WTC11 (cell line): ENCODE measurements around the gene ZNF804B. TPM values are rescaled to one million over a fixed set of nuclear protein-coding genes. Genes with fewer than 3 reads are reported as not detected.
"Not testable (repeated sequence)": the region's sequence is repeated elsewhere in the genome, so short reads cannot be mapped to it uniquely, and the experiment has no call there.

Experiments
- ATAC-seq: fragments of 200-7000 bp; cut with Tn5 transposase; 2 replicates; pipeline ENCODE4 v1.10.0; 2021; ENCODE audit warnings: mild to moderate bottlenecking, moderate library complexity
- CTCF ChIA-PET: fragments of 300-600 bp; sonication (Branson Sonifier 250); formaldehyde crosslinking; loops from one replicate; lab custom pipeline; 2021; ENCODE audit warnings: antibody characterized with exemption; lab: Charles Lee
- POLR2A ChIA-PET: fragments of 350-600 bp; sonication (Branson Sonifier 250); formaldehyde crosslinking; loops from one replicate; lab custom pipeline; 2021; ENCODE audit warnings: antibody characterized with exemption; lab: Charles Lee
- DNase-seq: peaks from one replicate; pipeline ENCODE4 v3.0.0; 2021; ENCODE audit warnings: low spot score
- H3K27ac Mint-ChIP-seq: 2 replicates; pipeline ENCODE4 v1.8.0; 2021; ENCODE audit warnings: mixed read lengths
- H3K27me3 Mint-ChIP-seq: 2 replicates; pipeline ENCODE4 v1.8.0; 2021; ENCODE audit warnings: low read depth, mild to moderate bottlenecking, moderate library complexity, mixed read lengths
- H3K36me3 Mint-ChIP-seq: 2 replicates; pipeline ENCODE4 v1.8.0; 2021; ENCODE audit warnings: mixed read lengths
- H3K4me1 Mint-ChIP-seq: 2 replicates; pipeline ENCODE4 v1.8.0; 2022; ENCODE audit warnings: mixed read lengths
- H3K4me3 Mint-ChIP-seq: 2 replicates; pipeline ENCODE4 v1.8.0; 2021; ENCODE audit warnings: mild to moderate bottlenecking, moderate library complexity, mixed read lengths
- H3K9me3 Mint-ChIP-seq: 2 replicates; pipeline ENCODE4 v1.8.0; 2021; ENCODE audit warnings: mixed read lengths
- ATF1 ChIP-seq: sonication (generic); formaldehyde crosslinking; IDR thresholded peaks from 2 replicates; pipeline ENCODE4 v1.8.1; 2023; ENCODE audit warnings: mild to moderate bottlenecking, moderate library complexity, missing genetic modification reagents
- CREM ChIP-seq: sonication (generic); formaldehyde crosslinking; IDR thresholded peaks from 2 replicates; pipeline ENCODE4 v1.8.1; 2022; ENCODE audit warnings: mild to moderate bottlenecking, missing genetic modification reagents, moderate library complexity
- ETV6 ChIP-seq: sonication (generic); formaldehyde crosslinking; IDR thresholded peaks from 2 replicates; pipeline ENCODE4 v1.8.1; 2022; ENCODE audit warnings: mild to moderate bottlenecking, missing genetic modification reagents
- FOXJ3 ChIP-seq: sonication (generic); formaldehyde crosslinking; IDR thresholded peaks from 2 replicates; pipeline ENCODE4 v1.9.0; 2021; ENCODE audit warnings: missing genetic modification reagents, mild to moderate bottlenecking, borderline replicate concordance
- GRHL2 ChIP-seq: fragments of 250-450 bp; sonication (Bioruptor Pico); IDR thresholded peaks from 2 replicates; pipeline ENCODE4 v1.8.0; 2022; ENCODE audit warnings: mild to moderate bottlenecking, moderate library complexity; ENCODE audit not compliant: insufficient replicate concordance, severe bottlenecking
- HMGA2 ChIP-seq: fragments of 250-450 bp; sonication (Bioruptor Pico); IDR thresholded peaks from 2 replicates; pipeline ENCODE4 v1.4.0; 2021; ENCODE audit warnings: mild to moderate bottlenecking, moderate library complexity
- KAT7 ChIP-seq: sonication (generic); formaldehyde crosslinking; IDR thresholded peaks from 2 replicates; pipeline ENCODE4 v1.8.1; 2023; ENCODE audit warnings: missing genetic modification reagents, mild to moderate bottlenecking, borderline replicate concordance
- MXD4 ChIP-seq: fragments of 250-450 bp; sonication (Bioruptor Pico); IDR thresholded peaks from 2 replicates; pipeline ENCODE4 v1.8.0; 2021; ENCODE audit warnings: mild to moderate bottlenecking, moderate library complexity, borderline replicate concordance
- NR1H2 ChIP-seq: sonication (generic); formaldehyde crosslinking; IDR thresholded peaks from 2 replicates; pipeline ENCODE4 v1.9.0; 2021; ENCODE audit warnings: mild to moderate bottlenecking, moderate library complexity, missing genetic modification reagents
- SOX15 ChIP-seq: fragments of 250-450 bp; sonication (Bioruptor Pico); IDR thresholded peaks from 2 replicates; pipeline ENCODE4 v1.9.0; 2021; ENCODE audit warnings: mild to moderate bottlenecking
- TCF7 ChIP-seq: sonication (generic); formaldehyde crosslinking; IDR thresholded peaks from 2 replicates; pipeline ENCODE4 v1.8.0; 2022; ENCODE audit warnings: mild to moderate bottlenecking, low read depth, missing genetic modification reagents, moderate library complexity
- TEAD1 ChIP-seq: sonication (generic); formaldehyde crosslinking; IDR thresholded peaks from 2 replicates; pipeline ENCODE4 v1.8.0; 2022; ENCODE audit warnings: mild to moderate bottlenecking, missing genetic modification reagents
- TEAD4 ChIP-seq: sonication (generic); formaldehyde crosslinking; IDR thresholded peaks from 2 replicates; pipeline ENCODE4 v1.8.0; 2022; ENCODE audit warnings: mild to moderate bottlenecking, missing genetic modification reagents
- TP53 ChIP-seq: sonication (generic); formaldehyde crosslinking; IDR thresholded peaks from 2 replicates; pipeline ENCODE4 v1.8.1; 2023; ENCODE audit warnings: mild to moderate bottlenecking, missing genetic modification reagents
- ZNF121 ChIP-seq: sonication (generic); formaldehyde crosslinking; IDR thresholded peaks from 2 replicates; pipeline ENCODE4 v1.8.0; 2023; ENCODE audit warnings: missing genetic modification reagents
- ZNF219 ChIP-seq: sonication (generic); formaldehyde crosslinking; IDR thresholded peaks from 2 replicates; pipeline ENCODE4 v1.8.0; 2023; ENCODE audit warnings: missing genetic modification reagents, mild to moderate bottlenecking, borderline replicate concordance
- ZNF232 ChIP-seq: sonication (generic); formaldehyde crosslinking; IDR thresholded peaks from 2 replicates; pipeline ENCODE4 v1.8.0; 2022; ENCODE audit warnings: mild to moderate bottlenecking, missing genetic modification reagents
- total RNA-seq: library from RNA; stranded (reverse); gene quantifications from 3 replicates; pipeline ENCODE4 v1.2.3, GENCODE V29; 2021
- TF ChIP-seq, protein P1 (sequence below): fragments of 250-450 bp; sonication (Bioruptor Pico); conservative IDR thresholded peaks from 2 replicates; pipeline ENCODE4 v1.9.0; 2021; ENCODE audit warnings: mild to moderate bottlenecking
- TF ChIP-seq, protein P2 (sequence below): fragments of 250-450 bp; sonication (Bioruptor Pico); IDR thresholded peaks from 2 replicates; pipeline ENCODE4 v2.1.2; 2022; ENCODE audit warnings: mild to moderate bottlenecking, moderate library complexity
- TF ChIP-seq, protein P3 (sequence below): sonication (generic); formaldehyde crosslinking; IDR thresholded peaks from 2 replicates; pipeline ENCODE4 v1.8.1; 2023; ENCODE audit warnings: mild to moderate bottlenecking, missing genetic modification reagents
- TF ChIP-seq, protein P4 (sequence below): sonication (generic); formaldehyde crosslinking; IDR thresholded peaks from 2 replicates; pipeline ENCODE4 v1.8.1; 2023; ENCODE audit warnings: mild to moderate bottlenecking, moderate library complexity, missing genetic modification reagents

The ZNF804B gene
- total RNA-seq, 1 experiment from 2014 or later: 0.04 TPM

DNA sequence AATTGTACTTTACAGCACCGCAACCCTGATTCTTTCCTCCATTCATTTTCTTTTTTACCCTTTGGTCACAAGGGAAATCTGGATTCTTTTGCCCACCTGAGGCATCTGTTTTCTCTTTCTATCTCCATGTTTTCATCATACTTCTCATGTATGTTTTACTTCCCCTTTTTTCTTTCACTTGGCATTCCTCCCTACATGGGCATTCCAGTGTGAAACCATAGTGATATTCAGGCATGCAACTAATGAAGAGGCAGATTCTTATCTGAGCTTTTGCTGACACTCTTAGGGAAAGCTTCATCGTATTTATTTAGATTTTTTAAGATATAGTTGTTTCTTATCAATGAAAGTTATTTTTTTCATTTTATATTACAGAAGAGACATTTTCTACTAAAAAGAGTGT is 441.3 kb downstream of the ZNF804B start:
- ChIA-PET CTCF (no interaction called here), POLR2A (no interaction called here)
- no peaks in the 10 kb centered on the region for H3K4me1 Mint-ChIP-seq
- no peak overlapping the region for H3K4me3 Mint-ChIP-seq
- peaks cover 11% of the 10 kb centered on the region for H3K9me3 Mint-ChIP-seq
- H3K27ac Mint-ChIP-seq: no peak overlapping the region
- no peak for TF ChIP-seq TEAD1 (CRISPR knock-in tag)
- no peak for TF ChIP-seq FOXJ3 (CRISPR knock-in tag)
- no peak for TF ChIP-seq ZNF232 (CRISPR knock-in tag)
- TF ChIP-seq ATF1 (CRISPR knock-in tag): no peak
- ATAC-seq: no peak
- no peaks in the 10 kb centered on the region for H3K27me3 Mint-ChIP-seq
- DNase-seq: no peak
- H3K36me3 Mint-ChIP-seq: no peaks in the 10 kb centered on the region

DNA sequence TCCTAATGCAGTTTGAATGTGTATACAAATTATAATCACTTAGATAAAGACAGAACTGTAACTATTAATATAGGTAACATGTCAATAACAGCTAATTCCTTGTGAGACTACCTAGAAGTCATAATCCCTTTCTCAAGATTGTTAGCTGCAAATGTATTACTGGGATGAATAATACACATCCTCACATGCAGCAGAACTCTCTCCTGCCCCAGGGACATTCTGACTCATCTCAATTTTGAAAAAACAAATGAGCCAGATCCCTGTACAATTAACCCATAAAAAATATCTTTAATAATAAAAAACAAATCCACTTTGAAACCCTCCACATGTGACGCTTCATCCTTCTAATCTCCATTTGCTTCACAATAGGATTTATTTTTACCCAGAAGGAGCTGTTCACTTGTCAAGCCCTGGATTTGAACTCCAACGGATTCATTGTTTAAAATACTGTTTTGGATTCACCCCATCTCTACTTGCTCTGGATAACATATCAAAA is 464.4 kb downstream of the ZNF804B start:
- CTCF ChIA-PET: no interaction called here
- POLR2A ChIA-PET: no interaction called here
- no peaks in the 10 kb centered on the region for H3K27me3 Mint-ChIP-seq
- H3K4me1 Mint-ChIP-seq: no peaks in the 10 kb centered on the region
- DNase-seq (no peak), ATAC-seq (no peak)
- peaks cover 8% of the 10 kb centered on the region for H3K9me3 Mint-ChIP-seq
- H3K36me3 Mint-ChIP-seq: peaks cover 5% of the 10 kb centered on the region; the same call in 1 of the 2 replicates
- no peak overlapping the region for H3K4me3 Mint-ChIP-seq
- no peak overlapping the region for H3K27ac Mint-ChIP-seq
- TF ChIP-seq MXD4 (CRISPR knock-in tag): no peak
- TF ChIP-seq TP53 (CRISPR knock-in tag): no peak
- no peak for TF ChIP-seq CREM (CRISPR knock-in tag)
- TF ChIP-seq GRHL2 (CRISPR knock-in tag): no peak
- no peak for TF ChIP-seq ETV6 (CRISPR knock-in tag)
- no peak for TF ChIP-seq ZNF219 (CRISPR knock-in tag)
- no peak for TF ChIP-seq HMGA2
- no peak for TF ChIP-seq TEAD4 (CRISPR knock-in tag)
- no peak for TF ChIP-seq ZNF121 (CRISPR knock-in tag)
- TF ChIP-seq, protein P1, sequence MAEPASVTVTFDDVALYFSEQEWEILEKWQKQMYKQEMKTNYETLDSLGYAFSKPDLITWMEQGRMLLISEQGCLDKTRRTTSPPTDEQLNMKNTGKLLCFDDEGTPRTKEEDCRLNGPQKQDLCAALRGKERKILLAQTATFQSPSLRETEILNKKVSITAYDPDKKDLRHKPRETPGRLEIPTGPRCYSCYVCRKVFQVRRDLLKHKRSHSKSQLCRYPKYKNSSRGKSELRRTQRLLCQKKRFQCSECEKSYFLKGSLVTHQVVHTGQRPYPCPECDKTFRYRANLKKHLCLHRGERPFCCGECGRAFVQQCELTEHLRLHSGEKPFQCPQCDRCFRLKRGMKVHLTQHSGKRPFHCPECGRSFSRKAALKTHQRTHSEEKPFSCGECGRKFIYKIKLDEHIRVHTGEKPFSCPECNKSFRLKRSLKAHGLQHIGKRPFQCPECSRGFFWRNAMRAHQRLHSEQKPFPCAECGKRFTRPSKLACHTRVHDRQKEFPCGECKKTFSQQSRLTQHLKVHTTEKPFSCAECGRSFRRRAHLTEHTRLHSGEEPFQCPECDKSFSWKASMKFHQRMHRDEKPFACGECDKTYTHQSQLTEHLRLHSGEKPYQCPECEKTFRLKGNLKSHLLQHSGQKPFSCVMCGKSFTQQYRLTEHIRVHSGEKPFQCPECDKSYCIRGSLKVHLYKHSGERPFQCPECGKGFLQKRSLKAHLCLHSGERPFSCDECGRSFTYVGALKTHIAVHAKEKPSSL (CRISPR knock-in tag): no peak
- no peak for TF ChIP-seq KAT7 (CRISPR knock-in tag)
- no peak for TF ChIP-seq NR1H2
- TF ChIP-seq FOXJ3 (CRISPR knock-in tag): no peak
- no peak for TF ChIP-seq TCF7
- TF ChIP-seq, protein P2, sequence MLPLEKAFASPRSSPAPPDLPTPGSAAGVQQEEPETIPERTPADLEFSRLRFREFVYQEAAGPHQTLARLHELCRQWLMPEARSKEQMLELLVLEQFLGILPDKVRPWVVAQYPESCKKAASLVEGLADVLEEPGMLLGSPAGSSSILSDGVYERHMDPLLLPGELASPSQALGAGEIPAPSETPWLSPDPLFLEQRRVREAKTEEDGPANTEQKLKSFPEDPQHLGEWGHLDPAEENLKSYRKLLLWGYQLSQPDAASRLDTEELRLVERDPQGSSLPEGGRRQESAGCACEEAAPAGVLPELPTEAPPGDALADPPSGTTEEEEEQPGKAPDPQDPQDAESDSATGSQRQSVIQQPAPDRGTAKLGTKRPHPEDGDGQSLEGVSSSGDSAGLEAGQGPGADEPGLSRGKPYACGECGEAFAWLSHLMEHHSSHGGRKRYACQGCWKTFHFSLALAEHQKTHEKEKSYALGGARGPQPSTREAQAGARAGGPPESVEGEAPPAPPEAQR (CRISPR knock-in tag): no peak
- TF ChIP-seq, protein P3, sequence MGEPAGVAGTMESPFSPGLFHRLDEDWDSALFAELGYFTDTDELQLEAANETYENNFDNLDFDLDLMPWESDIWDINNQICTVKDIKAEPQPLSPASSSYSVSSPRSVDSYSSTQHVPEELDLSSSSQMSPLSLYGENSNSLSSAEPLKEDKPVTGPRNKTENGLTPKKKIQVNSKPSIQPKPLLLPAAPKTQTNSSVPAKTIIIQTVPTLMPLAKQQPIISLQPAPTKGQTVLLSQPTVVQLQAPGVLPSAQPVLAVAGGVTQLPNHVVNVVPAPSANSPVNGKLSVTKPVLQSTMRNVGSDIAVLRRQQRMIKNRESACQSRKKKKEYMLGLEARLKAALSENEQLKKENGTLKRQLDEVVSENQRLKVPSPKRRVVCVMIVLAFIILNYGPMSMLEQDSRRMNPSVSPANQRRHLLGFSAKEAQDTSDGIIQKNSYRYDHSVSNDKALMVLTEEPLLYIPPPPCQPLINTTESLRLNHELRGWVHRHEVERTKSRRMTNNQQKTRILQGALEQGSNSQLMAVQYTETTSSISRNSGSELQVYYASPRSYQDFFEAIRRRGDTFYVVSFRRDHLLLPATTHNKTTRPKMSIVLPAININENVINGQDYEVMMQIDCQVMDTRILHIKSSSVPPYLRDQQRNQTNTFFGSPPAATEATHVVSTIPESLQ: no peak
- TF ChIP-seq, protein P4, sequence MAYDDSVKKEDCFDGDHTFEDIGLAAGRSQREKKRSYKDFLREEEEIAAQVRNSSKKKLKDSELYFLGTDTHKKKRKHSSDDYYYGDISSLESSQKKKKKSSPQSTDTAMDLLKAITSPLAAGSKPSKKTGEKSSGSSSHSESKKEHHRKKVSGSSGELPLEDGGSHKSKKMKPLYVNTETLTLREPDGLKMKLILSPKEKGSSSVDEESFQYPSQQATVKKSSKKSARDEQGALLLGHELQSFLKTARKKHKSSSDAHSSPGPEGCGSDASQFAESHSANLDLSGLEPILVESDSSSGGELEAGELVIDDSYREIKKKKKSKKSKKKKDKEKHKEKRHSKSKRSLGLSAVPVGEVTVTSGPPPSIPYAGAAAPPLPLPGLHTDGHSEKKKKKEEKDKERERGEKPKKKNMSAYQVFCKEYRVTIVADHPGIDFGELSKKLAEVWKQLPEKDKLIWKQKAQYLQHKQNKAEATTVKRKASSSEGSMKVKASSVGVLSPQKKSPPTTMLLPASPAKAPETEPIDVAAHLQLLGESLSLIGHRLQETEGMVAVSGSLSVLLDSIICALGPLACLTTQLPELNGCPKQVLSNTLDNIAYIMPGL (CRISPR knock-in tag): no peak
- TF ChIP-seq ZNF232 (CRISPR knock-in tag): no peak
- no peak for TF ChIP-seq SOX15 (CRISPR knock-in tag)

DNA sequence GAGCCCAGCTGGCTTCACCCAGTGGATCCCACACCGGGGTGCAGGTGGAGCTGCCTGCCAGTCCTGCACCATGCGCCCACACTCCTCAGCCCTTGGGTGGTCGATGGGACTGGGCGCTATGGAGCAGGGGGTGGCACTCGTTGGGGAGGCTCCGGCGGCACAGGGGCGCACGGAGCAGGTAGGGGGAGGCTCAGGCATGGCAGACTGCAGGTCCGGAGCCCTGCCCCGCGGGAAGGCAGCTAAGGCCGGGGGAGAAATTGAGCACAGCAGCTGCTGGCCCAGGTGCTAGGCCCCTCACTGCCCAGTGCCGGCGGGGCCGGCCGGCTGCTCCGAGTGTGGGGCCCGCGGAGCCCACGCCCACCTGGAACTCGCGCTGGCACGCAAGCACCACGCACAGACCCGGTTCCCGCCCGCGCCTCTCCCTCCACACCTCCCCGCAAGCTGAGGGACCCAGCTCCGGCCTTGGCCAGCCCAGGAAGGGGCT is 469.2 kb downstream of the ZNF804B start:
- CTCF ChIA-PET, H3K4me1 Mint-ChIP-seq: not testable (repeated sequence)

More for the DNA sequence above, 469.2 kb downstream of the ZNF804B start:
- H3K27ac Mint-ChIP-seq, DNase-seq, H3K9me3 Mint-ChIP-seq, POLR2A ChIA-PET, H3K27me3 Mint-ChIP-seq, H3K36me3 Mint-ChIP-seq, H3K4me3 Mint-ChIP-seq, ATAC-seq: not testable (repeated sequence)
